Fibroblast of gingiva (primary cell): ENCODE results near the gene SCAI.
"Not testable (repeated sequence)": the region's sequence is repeated elsewhere in the genome, so short reads cannot be mapped to it uniquely, and the experiment has no call there.

Experiments used
- DNase-seq: peaks from one replicate; pipeline ENCODE4 v3.0.0-alpha.2; 2011; ENCODE audit warnings: low read depth

SCAI gene

DNA sequence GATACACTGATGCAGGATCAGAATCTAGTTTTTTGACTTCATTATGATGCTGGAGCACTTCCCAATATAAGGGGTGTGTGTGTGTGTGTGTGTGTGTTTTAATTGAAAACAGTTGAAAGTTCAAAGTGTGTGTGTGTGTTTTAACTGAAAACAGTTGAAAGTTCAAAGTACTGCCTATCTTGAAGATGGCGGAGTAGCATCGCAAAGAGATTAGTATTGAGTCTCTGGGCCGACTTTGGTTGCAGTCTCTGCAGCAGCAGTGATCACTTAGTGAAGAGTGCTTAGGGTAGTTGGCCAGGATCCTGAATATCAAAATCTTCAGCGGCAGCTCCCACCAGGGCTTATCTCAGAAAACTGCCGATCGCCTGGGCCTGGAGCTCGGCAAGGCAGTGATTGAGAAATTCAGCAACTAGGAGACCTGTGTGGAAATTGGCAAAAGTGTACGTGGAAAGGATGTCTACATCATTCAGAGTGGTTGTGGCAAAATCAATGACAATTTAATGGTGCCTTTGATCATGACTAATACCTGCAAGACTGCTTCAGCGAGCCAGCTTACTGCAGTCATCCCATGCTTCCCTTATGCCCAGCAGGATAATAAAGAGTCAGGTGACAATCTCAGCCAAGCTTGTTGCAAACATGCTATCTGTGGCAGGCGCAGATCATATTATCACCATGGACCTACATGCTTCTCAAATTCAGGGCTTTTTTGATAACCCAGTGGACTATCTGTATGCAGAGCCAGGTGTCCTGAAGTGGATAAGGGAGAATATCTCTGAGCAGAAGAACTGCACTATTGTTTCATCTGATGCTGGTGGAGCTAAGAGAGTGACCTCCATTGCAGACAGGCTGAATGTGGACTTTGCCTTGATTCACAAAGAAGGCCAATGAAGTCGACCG is 7.3 kb upstream of the SCAI start:
- DNase-seq: no peak

DNA sequence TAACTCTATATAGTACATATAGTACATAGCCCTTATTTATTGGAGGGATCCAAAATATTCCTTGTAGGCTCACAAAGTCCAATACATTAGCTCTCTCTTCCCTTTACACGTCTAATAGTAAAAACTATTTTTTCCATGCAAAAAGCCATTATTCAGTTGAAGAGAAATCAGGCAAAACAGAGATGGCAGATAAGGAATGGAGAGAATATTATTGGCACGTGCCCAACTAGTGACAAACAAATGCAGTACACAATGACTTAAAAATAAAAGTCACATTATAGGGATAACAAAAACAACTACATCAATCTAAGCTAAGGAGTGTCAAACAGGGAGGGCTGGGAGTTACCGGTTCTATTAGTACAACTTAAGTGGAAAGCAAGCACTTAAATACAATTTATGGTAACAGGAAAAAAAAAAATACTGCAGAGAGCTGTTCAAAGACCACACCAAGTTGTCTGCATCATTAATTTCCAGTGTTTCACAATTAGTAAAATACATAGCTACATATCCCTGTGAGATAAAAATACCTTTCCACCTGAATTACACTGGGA is 4.1 kb upstream of the SCAI start:
- no peak for DNase-seq

DNA sequence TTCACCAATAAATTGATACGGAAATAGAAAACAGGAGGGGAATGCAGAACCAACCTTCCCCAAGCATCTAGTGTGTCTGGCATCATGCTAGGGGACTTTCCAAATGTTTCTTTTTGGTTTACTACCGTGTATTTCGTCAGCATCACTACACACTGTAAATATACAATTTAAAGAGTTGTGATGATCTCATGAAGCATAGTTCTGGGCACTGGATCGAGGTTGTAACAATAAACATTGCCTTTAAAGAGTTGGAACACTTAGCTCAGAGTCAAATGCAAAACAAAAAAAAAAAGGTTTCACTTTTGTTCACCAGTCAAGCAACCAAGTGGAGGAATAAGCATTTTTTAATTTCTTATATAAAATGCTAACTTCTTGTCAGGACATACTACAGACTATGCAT is 2.9 kb upstream of the SCAI start:
- peak; percentile 89 for DNase-seq

DNA sequence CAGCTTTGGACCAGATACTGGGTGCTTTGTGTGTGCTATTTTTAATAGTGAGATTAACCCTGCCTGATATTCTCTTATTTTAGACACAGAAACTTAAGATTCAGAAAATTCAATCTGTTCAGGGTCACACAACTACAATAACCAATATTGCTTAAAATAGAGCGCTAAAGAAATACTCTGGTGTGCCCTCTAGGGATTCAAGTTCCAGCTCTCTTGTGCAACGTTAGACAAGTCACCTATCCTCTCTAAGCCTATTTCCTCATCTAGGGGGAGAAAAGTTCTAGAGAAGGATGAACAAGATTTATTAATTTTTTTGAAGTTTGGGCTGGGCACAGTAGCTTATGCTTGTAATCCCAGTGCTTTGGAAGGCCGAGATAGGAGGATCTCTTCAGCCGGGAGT is 2.1 kb upstream of the SCAI start:
- no peak for DNase-seq

DNA sequence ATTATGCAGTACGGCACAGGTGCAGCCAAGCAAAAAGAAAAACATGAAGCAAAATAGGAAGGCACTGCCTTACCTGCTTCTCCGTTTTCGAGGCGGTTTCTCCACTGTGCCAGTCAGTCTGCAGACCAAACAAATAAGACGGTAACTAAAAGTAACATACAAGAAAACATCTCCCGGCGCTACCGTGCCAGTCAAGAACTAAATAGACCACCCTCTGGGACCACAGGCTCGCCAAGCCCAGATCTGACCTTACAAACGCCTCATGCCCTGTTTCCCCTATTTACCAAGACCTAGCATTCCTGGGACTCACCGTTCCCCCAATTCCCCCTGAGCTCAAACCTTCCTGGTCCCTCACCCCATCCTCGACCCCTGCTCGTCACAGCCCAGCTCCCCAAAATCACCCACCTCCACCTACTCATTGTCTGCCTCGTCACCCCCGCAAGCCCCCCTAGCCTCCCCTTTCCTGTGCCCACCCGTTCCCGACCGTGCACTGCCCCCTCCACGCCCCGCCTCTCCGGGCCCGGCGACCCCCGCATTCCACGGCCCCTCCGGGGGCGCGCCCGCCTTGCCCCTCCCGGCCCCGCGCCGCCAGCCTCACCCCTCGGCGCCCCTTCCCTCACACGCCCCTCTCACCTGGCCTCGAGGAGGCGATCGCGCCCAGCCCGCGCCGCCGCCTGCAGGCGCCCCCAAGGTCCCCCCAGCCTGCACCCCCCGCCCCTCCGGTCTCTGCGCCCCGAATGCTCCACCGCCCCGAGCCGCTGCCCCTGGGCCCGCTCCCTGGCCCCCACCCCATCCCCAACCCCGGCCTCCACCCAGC is 560 bp downstream of the SCAI start:
- DNase-seq: no peak

DNA sequence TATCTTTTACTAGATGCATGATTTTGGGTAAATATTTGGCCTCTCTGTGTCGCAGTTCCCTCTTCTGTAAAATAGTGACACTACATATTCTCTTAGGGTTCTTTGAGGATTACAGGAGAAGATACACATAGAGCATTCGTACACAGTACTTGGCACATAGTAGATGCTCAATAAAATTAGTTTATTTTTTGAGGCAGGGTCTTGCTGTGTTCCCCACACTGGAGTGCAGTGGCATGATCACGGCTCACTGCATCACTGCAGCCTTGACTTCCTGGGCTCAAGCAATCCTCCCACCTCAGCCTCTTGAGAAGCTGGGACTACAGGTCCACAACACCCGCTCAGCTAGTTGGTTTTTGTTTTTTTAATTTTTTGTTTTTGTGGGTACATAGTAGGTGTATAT is 1.6 kb downstream of the SCAI start:
- DNase-seq: no peak

DNA sequence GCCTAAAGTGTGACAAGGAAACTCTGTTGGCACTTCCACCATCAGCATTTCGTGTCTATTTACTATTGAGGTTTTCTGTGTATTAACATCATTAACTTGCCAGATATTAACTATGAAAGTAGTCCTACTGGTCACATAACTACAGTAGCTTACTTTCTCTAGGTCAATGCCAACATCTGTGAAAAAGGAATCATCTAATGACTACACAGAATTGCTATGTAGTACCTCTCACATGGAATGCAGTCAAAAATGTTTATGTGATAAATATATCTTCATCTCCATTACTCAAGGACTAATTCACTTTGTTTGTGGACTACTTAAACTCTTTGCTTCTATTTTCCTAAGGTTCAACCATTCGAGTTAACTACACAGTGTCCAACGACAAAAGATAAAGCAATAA is 2.1 kb downstream of the SCAI start:
- DNase-seq: no peak

DNA sequence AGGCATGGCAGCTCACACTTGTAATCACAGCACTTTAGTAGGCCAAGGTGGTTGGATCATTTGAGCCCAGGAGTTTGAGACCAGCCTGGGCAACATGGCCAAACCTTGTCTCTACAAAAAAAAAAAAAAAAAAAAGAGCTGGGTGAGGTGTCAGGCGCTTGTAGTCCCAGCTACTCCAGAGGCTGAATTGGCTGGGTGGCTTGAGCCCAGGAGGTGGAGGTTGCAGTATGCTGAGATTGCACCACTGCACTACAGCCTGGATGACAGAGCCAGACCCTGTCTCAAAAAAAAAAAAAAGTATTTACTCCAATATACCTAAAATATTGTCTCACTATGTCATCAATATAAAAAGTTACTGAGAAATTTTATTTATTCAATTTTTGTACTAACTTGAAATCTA is 2.8 kb downstream of the SCAI start:
- no peak for DNase-seq

DNA sequence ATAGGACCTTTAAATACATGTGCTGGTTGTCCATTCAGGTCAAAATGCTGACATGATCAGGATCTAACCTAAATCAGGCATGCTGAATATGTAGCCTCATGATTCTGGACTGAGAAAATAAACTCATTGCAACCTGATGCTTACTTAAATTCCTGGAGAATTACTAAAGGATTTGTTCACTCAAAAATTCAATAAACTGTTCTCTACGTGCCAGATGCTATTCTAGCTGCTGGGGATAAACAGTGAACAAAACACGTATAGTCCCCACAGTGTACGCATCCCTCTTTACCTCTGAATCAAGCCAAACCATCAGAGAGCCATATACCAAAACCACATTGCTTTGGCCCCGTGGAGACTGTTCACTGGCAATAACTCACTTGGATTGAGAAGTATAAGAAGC is 6.1 kb downstream of the SCAI start:
- DNase-seq: peak; percentile 84

DNA sequence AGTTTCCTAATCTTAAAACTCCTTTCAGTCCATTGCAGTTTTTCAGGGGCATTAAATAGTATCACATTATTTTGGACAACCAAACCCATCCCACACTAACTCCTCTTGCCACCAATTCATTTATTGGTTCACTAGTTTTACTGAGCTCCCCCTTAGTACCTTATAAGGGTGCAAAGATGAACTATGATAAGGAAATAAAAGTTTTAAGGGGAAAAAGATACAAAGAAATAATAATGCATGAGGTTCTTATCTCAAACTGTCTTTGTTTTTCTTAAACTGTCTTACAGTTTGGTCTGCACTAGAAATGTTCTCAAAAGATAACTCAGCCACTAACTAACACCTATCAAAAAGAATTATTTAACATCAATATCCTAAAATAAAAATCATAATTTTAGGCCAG is 8.4 kb downstream of the SCAI start:
- no peak for DNase-seq

DNA sequence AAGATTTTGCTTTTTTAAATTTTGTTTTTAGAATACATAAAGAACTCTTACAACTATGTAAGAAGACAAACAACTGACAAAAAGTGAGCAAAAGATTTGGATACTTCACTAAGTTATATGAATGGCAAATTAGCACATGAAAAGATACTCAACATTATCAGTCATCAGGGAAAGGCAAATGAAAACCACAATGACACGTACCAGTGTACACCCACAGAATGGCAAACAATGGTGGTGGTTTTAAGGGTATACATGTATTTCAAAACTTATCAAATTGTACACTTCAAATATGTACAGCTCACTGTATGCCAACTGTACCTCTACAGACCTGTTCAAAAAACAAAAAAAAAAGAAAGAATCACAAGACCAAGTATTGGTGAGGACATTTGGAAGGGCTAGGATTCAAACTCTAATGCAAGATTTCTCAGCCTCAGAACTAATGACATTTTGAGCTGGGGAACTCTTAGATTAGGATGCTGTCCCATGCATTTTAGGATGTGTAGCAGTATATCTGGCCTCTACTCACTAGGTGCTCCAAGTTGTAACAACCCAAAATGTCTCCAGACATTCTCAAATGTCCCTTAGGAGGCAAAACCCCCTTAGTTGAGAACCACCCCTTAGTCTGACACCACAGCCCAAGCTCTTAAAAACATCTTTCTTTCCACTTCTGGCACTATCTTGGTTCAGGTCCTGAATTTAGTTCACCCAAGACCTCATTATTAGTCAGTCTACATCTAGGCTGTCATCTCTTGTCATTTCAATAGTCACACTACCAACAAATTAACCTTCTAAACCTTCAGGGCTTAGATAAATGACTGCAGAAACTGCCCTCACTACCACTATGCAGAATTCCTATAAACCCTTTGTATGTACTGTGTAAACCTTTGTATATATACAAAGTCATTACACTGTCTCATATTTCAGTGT is 9.7 kb downstream of the SCAI start:
- DNase-seq: no peak

DNA sequence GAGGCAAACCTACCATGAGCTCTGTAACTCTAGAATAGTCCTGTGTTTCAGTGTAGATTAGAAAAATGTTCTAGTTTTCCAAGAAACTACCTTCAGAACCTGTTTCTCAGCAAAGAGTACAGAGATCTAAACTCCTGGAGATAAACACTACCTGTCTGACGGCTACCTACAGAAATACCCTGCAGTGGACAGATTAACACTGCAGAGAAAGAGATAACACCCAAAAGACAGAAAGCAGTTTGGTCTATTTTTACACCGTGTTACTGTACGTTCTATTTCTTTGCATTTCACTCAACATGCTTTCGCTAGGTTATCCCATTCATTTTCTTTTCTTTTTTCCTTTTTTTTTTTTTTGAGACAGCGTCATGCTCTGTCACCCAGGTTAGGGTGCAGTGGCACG is 11.6 kb downstream of the SCAI start:
- no peak for DNase-seq

DNA sequence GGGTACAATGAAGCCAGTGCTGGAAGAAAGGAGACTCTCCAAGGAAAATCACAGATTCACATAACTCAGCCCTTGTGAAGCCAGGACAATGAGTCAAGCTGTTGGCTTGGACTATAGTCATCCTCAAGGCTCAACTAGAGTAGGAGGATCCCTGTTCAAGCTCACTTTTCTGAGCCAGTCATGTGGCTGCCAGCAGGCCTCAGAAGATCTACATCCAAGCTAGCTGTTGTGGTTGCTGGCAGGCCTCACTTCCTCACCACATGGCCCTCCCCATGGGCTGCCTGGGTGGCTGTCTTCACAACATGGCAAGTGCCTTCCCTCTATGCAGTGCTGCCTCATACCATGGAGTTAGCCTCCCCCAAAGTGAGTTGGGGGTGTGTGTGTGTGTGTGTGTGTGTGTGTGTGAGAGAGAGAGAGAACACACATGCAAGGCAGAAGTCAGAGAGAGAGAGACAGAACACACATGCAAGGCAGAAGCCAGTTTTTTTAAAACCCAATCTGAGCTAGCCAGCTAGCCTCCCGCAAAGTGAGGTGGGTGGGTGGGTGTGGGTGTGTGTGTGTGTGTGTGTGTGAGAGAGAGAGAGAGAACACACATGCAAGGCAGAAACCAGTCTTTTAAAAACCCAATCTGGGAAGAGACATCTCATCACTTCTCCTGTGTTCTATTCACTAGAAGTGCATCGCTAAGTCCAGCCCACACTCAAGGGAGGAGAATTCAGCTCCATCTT is 17.1 kb downstream of the SCAI start:
- DNase-seq: peak; percentile 99

DNA sequence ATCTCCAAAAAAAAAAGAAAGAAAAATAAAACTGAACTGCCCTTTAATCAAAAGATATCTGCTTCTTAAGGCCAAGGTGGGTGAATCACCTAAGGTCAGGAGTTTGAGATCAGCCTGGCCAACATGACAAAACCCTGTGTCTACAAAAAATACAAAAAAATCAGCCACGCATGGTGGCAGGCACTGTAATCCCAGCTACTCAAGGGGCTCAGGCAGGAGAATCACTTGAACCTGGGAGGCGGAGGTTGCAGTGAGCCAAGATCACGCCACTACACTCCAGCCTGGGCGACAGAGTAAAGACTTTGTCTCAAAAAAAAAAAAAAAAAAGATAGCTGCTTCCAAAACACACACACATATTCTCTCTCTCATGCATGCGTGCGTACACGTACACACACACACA is 17.8 kb downstream of the SCAI start:
- no peak for DNase-seq

DNA sequence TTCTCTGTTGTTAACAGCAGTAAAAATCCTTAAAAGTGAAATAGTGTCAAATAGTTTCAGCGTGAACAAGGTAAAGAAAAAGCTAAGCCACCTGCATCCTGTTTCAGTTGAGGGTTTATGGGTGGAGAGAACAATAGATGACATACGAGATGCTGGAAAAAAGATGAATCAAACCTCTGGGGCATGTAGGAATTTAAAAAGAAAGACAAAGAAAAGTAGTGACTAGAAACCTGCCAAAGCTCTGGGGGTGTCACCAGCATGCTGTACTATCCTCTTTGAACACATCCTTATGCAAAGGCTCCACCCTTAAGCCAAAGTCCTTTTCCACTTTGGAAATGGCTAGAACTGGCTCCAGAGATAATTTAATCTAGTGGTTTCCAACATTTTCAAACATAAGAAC is 22.2 kb downstream of the SCAI start:
- no peak for DNase-seq

DNA sequence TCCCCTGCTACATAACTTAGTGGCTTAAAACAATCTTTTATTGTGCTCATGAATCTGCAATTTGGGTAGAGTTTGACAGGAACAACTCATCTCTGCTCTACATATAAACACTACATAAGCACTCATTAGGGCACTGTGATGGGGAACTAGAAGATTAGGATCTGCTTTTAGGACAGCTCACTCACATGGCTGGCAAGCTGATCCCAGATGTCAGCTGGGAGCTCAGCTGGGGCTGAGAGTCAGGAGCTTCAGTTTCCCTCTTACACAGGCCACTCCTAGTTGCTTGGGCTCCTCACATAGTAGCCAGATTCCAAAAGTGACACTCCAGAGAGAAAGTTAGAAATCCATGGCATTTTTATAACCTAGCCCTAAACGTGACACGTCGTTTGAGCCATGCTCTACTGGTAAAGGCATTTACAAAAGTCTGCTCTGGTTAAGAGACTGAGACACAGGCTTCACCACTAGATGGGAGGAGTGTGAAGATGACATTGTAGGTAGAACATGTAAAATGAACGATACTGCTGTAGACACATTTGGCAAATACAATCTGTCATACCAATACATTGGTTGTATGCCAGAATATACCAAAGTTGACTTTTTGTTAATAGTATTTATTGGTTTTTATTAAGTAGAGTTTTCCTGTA is 23.6 kb downstream of the SCAI start:
- DNase-seq: peak; percentile 26

DNA sequence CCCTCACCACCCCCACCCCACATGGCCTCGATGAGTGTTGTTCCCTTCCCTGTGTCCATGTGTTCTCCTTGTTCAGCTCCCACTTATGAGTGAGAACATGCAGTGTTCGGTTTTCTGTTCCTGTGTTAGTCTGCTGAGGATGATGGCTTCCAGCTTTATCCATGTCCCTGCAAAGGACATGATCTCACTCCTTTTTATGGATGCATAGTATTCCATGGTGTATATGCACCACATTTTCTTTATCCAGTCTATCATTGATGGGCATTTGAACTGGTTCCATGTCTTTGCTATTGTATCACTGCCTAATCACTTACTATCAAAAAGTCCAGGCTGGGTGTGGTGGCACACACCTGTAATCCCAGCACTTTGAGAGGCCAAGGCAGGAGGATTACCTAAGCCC is 24.6 kb downstream of the SCAI start:
- DNase-seq: not testable (repeated sequence)

DNA sequence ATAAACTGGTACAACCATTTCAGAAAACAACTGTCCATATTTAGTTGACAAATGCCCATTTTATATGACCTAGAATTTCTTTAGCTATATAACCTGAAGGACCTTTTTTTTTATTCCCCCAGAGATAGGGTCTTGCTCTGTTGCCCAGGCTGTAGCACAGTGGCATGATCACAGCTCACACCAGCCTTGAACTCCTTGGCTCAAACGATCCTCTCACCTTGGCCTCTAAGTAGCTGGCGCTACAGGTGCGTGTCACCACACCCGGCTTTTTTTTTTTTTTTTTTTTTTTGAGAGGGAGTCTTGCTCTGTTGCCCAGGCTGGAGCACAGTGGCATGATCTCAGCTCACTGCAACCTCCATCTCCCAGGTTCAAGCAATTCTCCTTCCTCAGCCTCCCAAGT is 28.8 kb downstream of the SCAI start:
- not testable (repeated sequence) for DNase-seq

DNA sequence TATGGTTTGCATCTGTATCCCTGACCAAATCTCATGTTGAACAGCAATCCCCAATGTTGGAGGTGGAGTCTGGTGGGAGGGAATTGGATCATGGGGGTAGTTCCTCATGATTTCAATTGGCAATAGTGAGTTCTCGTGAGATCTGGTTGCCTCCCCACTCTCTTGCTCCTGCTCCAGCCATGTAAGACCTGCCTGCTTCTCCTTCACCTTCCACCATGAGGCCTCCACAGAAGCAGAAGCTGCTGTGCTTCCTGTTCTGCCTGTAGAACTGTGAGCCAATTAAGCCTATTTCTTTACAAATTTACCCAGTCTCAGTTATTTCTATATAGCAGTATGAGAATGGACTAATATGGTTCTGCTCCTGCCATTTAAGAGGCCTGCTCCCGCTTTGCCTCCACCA is 32.9 kb downstream of the SCAI start:
- DNase-seq: no peak

DNA sequence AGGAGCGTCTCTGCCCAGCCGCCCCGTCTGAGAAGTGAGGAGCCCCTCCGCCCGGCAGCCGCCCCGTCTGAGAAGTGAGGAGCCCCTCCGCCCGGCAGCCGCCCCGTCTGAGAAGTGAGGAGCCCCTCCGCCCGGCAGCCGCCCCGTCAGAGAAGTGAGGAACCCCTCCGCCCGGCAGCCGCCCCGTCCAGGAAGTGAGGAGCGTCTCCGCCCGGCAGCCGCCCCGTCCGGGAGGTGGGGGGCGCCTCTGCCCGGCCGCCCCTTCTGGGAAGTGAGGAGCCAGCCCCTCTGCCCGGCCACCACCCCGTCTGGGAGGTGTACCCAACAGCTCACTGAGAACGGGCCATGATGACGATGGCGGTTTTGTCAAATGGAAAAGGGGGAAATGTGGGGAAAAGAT is 34.8 kb downstream of the SCAI start:
- DNase-seq: not testable (repeated sequence)
